ENCODE results near the gene ALDH16A1. TPM values are rescaled to one million over a fixed set of nuclear protein-coding genes. Genes with fewer than 3 reads are reported as not detected.

The ALDH16A1 gene
- total RNA-seq, 1 experiment from 2014 or later = 51.7 TPM

DNA sequence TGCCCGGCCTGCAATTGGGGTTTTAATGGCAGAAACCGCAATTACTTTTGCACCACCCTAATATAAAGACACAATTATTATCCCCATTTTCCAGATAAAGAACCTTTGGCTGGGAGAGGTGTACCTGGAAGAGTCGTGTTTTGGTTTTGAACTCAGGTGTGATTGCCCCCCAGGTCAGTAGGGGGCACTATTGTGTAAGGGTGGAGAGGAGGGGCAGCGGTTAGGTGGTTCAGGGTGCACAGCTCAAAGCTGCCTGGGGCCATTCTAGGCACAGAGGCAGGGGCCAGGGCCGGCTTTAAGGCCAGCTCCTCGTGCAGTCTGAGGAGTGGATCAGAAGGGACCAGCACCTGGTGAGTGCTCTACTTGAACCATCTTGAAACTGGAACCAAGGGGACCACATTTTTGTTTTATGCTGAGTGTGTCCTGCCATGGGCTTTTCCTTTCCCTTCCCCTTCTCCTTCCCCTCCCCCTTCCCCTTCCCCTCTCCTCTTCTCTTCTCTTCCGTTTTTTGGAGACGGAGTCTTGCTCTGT is 53.6 kb downstream of the ALDH16A1 start:
- Histone ChIP-seq H3K9ac (ENCODE audit: extremely low read depth, insufficient read length, low read length) (no peak overlapping the region), H4K8ac (replicated peaks; ENCODE audit: insufficient read length, low read depth, low read length) (no peak overlapping the region), H3K4me2 (ENCODE audit: insufficient read depth, insufficient read length, low read length) (no peak overlapping the region), H3K79me2 (ENCODE audit: insufficient read depth, low read length) (no peaks in the 10 kb centered on the region), H3K4me1 (ENCODE audit: insufficient read depth, low read length) (no peaks in the 10 kb centered on the region), H3K79me1 (ENCODE audit: insufficient read depth, low read depth, low read length, poor library complexity, severe bottlenecking) (no peaks in the 10 kb centered on the region), H4K5ac (ENCODE audit: insufficient read length, low read depth, low read length) (no peak overlapping the region), H3K23me2 (ENCODE audit: insufficient read length, low read depth, low read length, poor library complexity, severe bottlenecking) (no peaks in the 10 kb centered on the region), H2BK5ac (ENCODE audit: insufficient read length, low read length) (no peak overlapping the region), H2AK5ac (ENCODE audit: insufficient read length, low read length) (no peak overlapping the region), H2AFZ (ENCODE audit: low read length) (no peak overlapping the region), H3K14ac (ENCODE audit: insufficient read depth, low read length) (no peak overlapping the region), H2BK12ac (ENCODE audit: insufficient read length, low read depth, low read length) (no peak overlapping the region), H2BK120ac (ENCODE audit: low read depth, low read length, poor library complexity, severe bottlenecking) (no peak overlapping the region), H3K18ac (ENCODE audit: insufficient read length, low read depth, low read length) (no peak overlapping the region), H4K91ac (ENCODE audit: insufficient read length, low read depth, low read length) (no peak overlapping the region), H3K27ac (ENCODE audit: insufficient read length, low read depth, low read length) (no peak overlapping the region), H3K56ac (ENCODE audit: insufficient read length, low read depth, low read length) (no peak overlapping the region), H3K9me3 (ENCODE audit: control insufficient read depth, low read depth, low read length) (no peaks in the 10 kb centered on the region), H3K23ac (ENCODE audit: insufficient read length, low read depth, low read length) (no peak overlapping the region), H2BK15ac (ENCODE audit: low read depth, low read length) (no peak overlapping the region), H3K4ac (ENCODE audit: low read depth, low read length) (no peak overlapping the region), H3K27me3 (ENCODE audit: insufficient read depth, low read length) (no peaks in the 10 kb centered on the region), H2BK20ac (ENCODE audit: low read depth, low read length, poor library complexity, severe bottlenecking) (no peak overlapping the region), H3T11ph (ENCODE audit: low read length) (no peak overlapping the region), H4K20me1 (ENCODE audit: control insufficient read depth, insufficient read depth, insufficient read length) (no peaks in the 10 kb centered on the region)
- Mint-ChIP-seq H3K27ac (no peak overlapping the region; a peak in 1 of 7 replicates), H3K27me3 (ENCODE audit: low read depth) (peaks cover 4% of the 10 kb centered on the region; the same call in 1 of the 2 replicates), H3K4me1 (peaks cover 5 to 9% of the 10 kb centered on the region in 2 experiments), H3K9me3 (no peaks in the 10 kb centered on the region; a peak in 2 of 5 replicates), H3K36me3 (ENCODE audit: insufficient read depth in 1 of 3, low read depth in 3 of 3) (no peaks in the 10 kb centered on the region; a peak in 1 of 7 replicates), H3K4me3 (peak overlapping the region in 1 of 2 experiments; percentile 38; a peak in 1 of 5 replicates)
- TF ChIP-seq, protein P1, sequence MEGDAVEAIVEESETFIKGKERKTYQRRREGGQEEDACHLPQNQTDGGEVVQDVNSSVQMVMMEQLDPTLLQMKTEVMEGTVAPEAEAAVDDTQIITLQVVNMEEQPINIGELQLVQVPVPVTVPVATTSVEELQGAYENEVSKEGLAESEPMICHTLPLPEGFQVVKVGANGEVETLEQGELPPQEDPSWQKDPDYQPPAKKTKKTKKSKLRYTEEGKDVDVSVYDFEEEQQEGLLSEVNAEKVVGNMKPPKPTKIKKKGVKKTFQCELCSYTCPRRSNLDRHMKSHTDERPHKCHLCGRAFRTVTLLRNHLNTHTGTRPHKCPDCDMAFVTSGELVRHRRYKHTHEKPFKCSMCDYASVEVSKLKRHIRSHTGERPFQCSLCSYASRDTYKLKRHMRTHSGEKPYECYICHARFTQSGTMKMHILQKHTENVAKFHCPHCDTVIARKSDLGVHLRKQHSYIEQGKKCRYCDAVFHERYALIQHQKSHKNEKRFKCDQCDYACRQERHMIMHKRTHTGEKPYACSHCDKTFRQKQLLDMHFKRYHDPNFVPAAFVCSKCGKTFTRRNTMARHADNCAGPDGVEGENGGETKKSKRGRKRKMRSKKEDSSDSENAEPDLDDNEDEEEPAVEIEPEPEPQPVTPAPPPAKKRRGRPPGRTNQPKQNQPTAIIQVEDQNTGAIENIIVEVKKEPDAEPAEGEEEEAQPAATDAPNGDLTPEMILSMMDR (conservative IDR thresholded peaks at IDR 0.05) = peak; percentile 94
- peak; percentile 90 for DNase-seq
- no CpG with 5 or more reads among the region's 8 CpGs for WGBS (ENCODE audit: extremely low coverage, insufficient read length, low lambda C conversion rate)

Data from H9 (cell line).